NOMO-1 treated with DMSO at 0.1 percent for 48 hours (cell line): ENCODE results near the gene RPS16.
A peak's percentile ranks its signal among the peaks of the same experiment; 100 is the strongest.

ENCODE experiments used
- DNase-seq: peaks from one replicate; lab custom pipeline; 2025; ENCODE audit not compliant: unreplicated experiment; lab: John Stamatoyannopoulos, UW

The RPS16 gene

GRCh38 chr19:39423258-39424086 lies 12.3 kb downstream of the RPS16 start:
- DNase-seq = no peak

GRCh38 chr19:39422020-39422419 lies 13.7 kb downstream of the RPS16 start:
- no peak for DNase-seq

DNA sequence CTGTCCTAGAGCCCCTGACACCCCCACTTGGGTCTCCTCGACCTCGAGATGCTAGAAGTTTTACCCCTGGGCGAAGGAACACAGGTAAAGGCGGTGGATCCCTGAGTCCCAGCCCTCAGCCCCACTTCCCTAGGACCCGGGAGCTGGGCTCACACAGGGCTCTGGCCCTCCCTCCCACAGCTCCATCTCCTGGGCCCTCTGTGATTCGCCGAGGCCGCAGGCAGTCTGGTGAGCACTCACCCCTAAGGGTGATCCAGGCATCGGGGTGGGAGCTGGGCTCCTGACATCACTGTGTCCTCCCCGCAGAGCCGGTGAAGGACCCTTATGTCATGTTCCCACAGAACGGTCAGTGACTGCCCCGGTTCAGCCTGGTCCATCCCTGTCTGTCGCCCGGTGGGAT lies 15.0 kb downstream of the RPS16 start:
- DNase-seq = no peak

GRCh38 chr19:39419003-39419402 lies 16.7 kb downstream of the RPS16 start:
- no peak for DNase-seq

GRCh38 chr19:39417463-39418181 lies 18.1 kb downstream of the RPS16 start:
- no peak for DNase-seq

DNA sequence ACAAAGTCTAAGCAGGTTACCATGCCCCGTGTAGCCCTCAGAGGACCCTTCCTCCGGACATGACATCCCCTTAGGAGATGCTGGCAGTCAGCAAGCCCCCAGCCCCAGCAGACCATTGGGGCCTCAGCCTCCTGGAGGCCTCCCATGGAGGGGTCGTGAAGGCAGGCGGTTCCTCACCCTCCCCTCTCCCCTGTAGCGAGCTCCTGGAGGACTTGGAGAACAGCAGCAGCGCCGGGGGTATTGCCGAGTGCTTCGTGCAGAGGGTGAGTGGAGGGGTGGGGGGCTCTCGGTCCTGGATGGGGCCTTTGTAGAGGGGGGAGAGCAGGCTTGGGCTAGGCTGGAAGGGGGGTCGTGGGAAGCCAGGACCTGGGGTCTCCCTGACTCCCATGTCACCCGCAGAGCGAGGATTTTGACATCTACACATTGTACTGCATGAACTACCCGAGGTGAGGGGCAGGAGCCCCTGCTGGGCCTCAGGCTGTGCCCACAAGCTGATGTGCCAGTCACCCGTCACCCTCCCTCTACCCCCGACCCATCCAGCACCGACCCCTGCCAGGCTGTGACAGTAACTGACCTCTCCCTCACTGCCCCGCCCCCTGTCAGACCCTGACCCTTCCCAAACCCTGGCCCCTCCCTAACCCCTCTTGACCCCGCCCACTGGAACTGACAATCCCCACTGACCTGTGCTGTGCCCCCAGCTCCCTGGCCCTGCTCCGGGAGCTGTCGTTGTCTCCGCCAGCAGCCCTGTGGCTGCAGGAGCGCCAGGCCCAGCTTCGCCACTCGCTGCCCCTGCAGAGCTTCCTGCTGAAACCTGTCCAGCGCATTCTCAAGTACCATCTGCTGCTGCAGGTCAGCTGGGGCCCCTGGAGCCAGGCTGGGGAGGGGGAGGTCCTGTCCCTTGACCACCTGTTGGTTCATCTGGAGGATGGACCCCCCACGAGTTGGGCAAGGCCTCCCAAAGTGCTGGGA lies 19.3 kb downstream of the RPS16 start:
- DNase-seq = no peak

DNA sequence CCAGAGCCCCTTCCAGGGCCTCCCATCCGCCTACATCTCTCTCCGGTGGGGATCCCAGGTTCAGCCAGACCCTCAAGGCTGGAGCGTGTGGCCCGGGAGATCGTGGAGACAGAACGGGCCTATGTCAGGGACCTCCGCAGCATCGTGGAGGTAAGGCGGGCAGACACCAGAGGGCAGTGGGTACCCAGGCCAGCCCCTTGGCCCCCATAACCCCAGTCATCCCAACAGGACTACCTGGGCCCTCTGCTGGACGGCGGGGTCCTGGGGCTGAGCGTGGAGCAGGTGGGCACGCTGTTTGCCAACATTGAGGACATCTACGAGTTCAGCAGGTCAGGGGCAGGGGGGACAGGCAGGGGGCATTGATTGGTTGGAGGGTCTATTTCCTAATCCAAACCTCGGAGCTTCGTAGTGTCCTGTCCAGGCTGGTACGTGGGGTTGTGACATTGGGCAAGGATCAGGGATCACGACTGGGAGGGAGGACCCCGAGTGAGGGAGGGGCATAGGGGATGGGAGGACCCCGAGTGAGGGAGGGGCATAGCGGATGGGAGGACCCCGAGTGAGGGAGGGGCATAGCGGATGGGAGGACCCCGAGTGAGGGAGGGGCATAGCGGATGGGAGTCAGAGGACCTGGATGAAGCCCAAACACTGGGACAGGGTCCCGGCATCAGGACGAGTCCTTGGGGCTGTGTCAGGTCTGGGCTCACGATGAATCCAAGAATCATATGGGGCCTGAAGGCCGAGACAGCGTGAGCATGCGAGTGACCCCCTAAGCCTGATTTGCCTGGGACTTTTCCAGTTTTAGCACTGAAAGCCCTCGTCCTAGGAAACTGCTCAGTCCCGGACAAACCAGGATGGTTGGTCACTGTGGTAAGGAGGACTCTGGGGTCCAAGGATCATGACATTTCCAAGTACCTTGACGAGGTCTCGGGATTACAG lies 20.4 kb downstream of the RPS16 start:
- DNase-seq = no peak

DNA sequence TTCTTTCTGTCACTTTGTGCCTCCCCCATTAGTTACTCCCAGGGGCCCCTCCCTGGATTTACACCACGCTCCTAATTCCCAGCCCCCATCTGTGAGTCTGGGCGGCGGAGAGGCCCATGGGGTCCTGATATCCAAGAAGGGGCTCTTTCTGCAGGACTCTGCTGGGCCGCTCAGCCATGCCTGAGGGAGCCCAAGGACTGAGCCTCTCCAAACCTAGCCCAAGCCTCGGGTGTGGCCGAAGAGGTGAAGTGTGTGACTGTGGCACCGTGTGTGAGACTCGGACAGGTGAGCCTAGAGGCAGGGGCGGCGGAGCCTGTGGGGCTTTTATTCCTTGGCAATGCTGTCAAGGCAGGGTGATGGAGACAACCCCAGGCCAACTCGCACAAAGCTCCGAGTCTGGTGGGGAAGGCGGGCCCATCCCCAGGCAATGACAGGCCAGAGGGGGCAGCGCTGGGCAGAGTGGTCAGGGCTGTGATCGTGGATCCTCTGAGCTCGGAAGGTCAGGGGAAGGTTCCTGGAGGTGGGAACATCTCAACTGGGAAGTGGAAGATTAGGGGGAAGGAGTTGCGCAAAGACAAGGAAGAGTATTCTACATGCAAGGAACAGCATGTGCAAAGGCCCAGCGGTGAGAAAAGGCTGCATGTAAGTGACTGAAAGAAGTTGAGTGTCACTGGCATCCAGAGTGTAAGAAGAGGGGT lies 21.7 kb downstream of the RPS16 start:
- DNase-seq = no peak

- DNase-seq = no peak
Measured at GRCh38 chr19:39413272-39413910, 22.4 kb downstream of the RPS16 start.

DNA sequence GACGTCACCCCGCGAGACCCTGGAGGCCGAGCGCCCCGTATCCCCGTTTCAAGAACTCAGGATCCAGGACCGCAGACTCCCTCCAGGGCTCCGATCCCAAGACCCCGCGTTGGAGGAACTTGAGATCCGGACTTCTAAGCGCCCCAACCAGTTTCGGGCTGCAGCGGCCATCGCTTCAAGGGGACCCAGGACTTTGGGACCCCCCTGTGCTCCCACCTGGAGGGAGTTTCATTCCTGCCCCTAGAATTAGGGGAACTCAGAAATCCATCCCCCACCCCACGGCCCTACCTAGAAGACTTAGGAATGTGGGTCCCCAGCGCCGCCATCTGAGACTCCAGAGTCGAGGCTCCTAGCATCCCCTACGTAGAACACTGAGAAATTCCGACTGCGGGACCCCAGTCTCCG lies 22.9 kb downstream of the RPS16 start:
- DNase-seq = no peak

GRCh38 chr19:39412100-39412866 lies 23.5 kb downstream of the RPS16 start, which contains the start of gene PLEKHG2:
Gene PLEKHG2, plus strand, starts transcription at chr19:39412669. Its CDS starts 1,418 bp downstream, at chr19:39414087.
- peak; percentile 99 for DNase-seq

GRCh38 chr19:39411832-39412099 lies 24.0 kb downstream of the RPS16 start:
- DNase-seq = peak; percentile 88

GRCh38 chr19:39411081-39411831 lies 24.5 kb downstream of the RPS16 start:
- peak; percentile 52 for DNase-seq

GRCh38 chr19:39410831-39411080 lies 25.0 kb downstream of the RPS16 start:
- no peak for DNase-seq

GRCh38 chr19:39410017-39410830 lies 25.5 kb downstream of the RPS16 start:
- DNase-seq = peak; percentile 91

GRCh38 chr19:39409208-39410016 lies 26.3 kb downstream of the RPS16 start:
- DNase-seq = peak; percentile 50
